ENCODE measurements around the gene SAMD9.

- TF ChIP-seq CTCF (conservative IDR thresholded peaks at IDR 0.05) = no peak
- TF ChIP-seq EZH2 (IDR thresholded peaks at IDR 0.05; ENCODE audit: low read depth) = no peak
These were observed 63.5 kb downstream of the SAMD9 start for GRCh38 chr7:93053949-93054943.
